NCI-H1930 (cell line): ENCODE measurements around the gene TMEM42.

ENCODE experiments used
- DNase-seq, 2 experiments: peaks; one replicate each; lab custom pipeline; 2025; lab: John Stamatoyannopoulos, UW

The TMEM42 gene

DNA sequence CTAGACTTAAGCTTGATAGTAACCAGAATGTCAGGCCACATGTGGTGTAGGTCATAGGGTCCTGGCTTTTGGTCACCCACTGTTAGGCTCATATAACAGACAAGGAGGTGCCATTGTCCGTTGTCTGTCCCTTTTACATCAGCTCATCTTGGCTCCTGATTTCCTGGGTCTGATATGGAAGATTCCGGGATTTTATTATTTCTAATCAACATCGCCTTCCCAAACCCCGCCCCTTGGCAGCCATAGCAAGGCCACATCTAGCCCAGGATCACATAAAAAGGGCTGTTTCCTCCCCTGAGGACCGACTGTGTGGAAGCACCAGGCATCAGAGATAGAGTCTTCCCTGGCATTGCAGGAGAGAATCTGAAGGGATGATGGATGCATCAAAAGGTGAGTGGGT, 12.6 kb downstream of the TMEM42 start, which contains the start of gene TGM4:
Gene TGM4, plus strand, starts transcription at position 301 of the 400 bp plus-strand sequence. Its CDS starts 71 bp downstream, at position 372.
- DNase-seq: no peak

GRCh38 chr3:44875596-44875995, 13.9 kb downstream of the TMEM42 start:
- no peak for DNase-seq

DNA sequence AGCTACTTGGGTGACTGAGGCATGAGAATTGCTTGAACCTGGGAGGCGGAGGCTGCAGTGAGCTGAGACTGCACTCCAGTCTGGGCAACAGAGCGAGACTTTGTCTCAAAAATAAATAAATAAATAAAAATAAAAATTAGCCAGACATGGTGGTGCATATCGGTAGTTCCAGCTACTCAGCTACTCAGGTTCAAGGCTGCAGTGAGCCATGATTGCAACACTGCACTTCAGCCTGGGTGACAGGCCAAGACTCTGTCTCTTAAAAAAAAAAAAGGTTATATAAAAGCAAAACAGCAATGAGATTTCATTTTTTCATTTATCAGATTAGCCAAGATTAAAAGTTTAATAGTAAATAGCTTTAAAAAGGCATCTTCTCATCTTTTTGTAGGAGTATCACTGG, 15.6 kb downstream of the TMEM42 start:
- DNase-seq: no peak

DNA sequence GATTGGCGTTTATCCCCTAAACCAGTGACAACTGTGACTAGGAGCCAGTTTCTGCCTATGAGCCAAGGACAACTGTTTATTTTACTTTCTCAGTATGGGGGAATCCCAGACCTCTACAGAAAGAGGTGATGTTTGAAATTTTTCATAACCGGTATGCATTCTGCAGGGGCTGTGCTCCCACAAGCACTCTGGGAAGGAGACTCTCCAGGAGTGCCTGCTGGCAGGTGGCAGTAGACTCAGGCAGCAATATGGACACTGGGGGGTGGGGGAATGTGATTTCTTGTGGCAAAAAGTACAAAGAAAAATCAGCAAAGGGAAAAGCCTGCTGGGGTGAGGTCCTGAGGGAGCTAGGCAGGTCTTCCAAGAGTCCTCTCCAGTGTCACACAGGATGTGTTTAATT, 18.6 kb downstream of the TMEM42 start:
- DNase-seq: no peak

GRCh38 chr3:44883213-44883955, 21.7 kb downstream of the TMEM42 start:
- DNase-seq: no peak

- no peak for DNase-seq
These were observed 22.3 kb downstream of the TMEM42 start for GRCh38 chr3:44883999-44884431.

DNA sequence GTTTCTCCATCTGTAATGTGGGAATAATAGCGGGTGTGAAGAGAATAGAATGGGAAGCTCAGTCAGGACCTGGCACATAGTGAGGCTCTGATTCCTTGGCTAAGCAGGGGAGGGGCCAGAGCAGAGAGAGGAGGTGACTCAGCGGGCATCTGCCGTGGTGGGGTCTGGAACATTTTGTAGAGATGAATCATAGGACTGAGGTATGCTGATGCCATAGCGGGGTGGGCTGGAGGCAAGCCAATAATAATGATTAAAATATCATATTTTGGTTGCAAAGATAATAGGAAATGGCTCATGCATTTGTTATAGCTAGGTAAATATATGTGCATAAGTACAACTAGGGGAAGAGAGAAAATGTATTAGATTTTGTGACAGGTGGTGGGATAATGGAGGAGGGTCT, 23.9 kb downstream of the TMEM42 start:
- DNase-seq: no peak

DNA sequence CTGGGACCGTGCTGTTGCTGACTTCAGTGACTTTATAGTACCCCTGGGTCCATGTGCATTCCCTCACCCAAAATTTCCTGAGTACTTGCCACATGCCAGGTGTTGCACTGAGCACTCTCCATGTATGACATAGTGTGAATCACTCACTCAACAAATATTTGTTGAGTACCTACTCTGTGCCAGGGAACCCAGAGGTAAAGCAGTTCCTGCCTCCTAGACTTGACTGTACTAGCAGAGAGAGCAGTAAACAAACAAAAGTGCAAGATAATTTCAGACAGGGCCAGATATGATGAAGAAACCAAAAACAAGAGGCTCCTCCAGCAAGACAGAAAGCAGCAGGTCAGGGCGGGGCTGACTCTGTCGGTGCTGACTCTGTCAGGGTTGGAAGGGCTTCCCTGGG, 24.8 kb downstream of the TMEM42 start:
- no peak for DNase-seq

- DNase-seq: no peak
These were observed 25.4 kb downstream of the TMEM42 start for GRCh38 chr3:44887101-44887500.

DNA sequence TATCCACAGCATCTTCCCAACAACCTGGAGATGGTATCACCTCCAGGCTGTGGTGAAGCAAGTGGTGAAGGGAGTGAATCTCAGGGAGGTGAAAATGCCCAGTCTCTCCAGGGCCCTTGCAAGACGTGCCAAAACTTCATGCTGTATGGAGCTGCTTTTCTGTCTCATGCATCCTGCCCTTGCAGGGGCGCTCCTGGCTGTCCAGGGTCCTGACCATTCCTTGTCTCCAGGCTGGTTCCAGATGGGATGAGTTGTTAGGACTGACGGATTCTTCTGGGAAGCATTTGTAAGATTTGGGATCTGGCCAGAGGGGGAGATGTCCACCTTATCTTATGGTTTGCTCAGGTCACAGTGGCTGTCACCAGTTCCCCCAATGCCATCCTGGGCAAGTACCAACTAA, 28.5 kb downstream of the TMEM42 start:
- DNase-seq: no peak

DNA sequence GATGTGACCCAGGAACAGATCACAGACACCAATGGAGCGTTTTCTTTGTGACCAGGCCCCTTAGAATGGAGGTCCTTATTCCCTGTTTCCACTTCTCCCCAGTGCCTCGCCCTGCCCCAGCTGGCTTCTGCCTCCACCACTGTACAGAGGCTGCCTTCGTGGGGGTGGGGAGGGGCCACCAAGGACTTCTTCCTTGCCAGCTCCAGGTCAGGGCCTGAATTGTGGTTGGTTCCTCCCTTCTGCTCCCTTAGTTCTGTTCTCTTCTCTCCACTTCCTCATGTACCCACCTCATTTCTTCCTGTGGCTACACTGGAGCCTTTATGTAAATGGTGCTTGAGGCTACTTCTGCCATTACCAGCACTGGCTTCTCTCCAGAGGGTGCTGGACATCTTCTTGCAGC, 29.1 kb downstream of the TMEM42 start:
- no peak for DNase-seq

- DNase-seq: no peak
These were observed 31.0 kb downstream of the TMEM42 start for GRCh38 chr3:44892689-44893088.

- DNase-seq: no peak
These were observed 31.4 kb downstream of the TMEM42 start for GRCh38 chr3:44893097-44893496.

GRCh38 chr3:44894485-44894884, 32.8 kb downstream of the TMEM42 start:
- DNase-seq: no peak

DNA sequence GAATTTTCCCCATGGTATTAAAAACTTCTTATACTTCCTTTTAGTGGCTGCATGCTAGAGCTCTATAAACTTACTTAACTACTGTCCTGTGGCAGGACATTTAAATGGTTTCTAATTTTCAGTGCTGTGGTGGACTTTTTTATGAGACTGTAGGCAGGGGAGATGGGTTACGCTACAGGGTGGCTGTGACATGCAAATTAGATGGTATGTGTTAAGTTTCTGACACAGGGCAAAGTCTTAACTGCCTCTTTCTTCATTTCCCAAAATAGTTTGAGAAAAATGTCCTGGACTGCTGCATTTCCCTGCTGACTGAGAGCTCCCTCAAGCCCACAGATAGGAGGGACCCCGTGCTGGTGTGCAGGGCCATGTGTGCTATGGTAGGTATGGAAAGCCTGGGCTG, 34.7 kb downstream of the TMEM42 start:
- DNase-seq: no peak

DNA sequence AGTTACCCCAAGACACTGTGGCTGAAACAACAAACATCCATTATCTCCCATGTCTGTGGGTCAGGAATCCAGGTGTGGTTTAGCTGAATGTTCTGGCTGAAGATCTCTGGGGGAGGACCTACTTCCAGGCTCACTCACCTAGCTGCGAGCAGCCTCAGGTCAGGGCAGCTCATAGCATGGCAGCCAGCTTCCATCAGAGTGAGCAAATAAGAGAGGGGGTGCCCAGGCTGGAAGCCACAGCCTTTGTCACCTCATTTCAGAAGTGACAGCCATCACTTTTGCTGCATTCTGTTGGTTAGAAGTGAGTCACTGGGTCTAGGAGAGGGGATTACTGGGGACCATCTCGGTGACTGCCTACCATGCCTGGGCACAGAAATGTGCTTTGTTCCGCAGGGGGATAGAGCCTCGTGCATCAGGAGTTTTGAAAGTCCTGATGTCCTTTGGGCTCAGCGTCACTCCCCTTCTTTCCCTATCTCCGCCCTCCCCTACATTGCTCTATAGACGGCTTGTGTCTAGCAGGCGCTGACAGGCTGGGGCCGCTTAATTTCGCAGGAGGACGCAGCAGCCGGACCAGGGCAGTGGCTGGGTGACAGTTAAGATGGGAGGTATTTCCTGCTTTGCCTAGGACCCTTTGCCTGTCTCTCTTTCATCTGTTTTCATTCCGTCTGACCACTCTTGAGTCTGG, 38.1 kb downstream of the TMEM42 start:
- DNase-seq: no peak

- DNase-seq: no peak
These were observed 40.9 kb downstream of the TMEM42 start for GRCh38 chr3:44902628-44903027.

DNA sequence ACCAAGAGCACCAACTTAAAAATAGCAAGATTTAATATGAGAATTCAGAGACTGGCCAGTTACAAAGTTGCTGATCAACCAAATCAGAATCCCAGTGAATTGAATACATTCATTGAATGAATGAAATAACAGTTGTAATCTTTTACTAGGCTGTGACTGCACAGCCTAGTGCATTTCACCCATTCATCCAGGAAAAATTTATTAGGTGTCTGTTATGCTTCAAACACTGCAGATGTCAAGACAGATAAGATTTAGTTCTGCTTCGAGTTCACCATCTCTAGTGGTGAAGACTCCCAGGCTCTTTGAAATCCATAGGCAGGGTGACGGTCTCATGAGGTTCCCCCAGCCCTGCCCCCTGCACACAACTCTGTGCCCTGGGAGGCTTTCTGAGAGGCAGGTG, 41.6 kb downstream of the TMEM42 start:
- no peak for DNase-seq

- no peak for DNase-seq
These were observed 42.0 kb downstream of the TMEM42 start for GRCh38 chr3:44903751-44904150.

DNA sequence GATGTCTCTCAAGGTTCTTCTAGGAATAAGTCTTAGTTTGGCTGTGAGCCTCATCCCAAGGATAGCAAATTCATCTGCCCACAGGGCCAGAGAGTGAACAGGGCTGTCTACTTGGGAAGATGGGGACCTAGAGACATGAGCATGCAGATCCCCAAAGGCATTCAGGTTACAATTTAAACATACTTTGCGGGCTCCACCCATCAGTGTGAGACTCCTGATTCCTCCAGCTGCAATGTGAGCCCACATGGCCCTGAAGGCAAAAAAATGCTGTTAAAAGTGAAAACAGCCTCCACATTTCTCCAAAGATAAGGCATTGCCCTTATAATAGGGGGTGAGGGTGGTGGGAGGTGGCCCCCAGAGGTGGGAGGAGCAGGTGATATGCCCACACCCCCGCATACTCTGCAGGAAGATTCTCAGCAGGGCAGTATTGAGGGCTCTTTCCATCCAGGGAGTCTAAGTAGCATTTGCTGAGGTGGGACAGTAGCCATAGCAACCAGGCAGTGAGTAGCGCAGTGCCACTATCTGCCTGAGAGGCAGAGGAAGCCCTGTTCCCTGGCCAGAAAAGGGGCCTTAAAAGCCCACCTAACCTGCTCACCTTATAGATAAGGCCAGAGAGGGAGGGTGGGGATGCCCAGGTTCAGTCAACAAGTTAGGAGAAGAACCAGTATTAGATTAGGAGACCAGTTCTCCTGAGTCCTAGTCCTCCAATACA, 43.9 kb downstream of the TMEM42 start:
- DNase-seq: no peak

DNA sequence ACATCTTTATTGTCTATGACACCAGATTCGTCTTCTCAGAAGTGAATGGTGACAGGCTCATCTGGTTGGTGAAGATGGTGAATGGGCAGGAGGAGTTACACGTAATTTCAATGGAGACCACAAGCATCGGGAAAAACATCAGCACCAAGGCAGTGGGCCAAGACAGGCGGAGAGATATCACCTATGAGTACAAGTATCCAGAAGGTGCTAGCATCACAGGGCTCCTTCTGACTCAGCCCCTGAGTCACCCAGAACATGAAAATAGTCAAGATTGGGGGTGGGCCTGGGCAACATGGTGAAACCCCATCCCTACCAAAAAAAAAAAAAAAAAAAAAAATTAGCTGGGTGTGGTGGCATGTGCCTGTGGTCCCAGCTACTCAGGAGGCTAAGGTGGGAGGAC, 45.3 kb downstream of the TMEM42 start:
- DNase-seq: no peak

DNA sequence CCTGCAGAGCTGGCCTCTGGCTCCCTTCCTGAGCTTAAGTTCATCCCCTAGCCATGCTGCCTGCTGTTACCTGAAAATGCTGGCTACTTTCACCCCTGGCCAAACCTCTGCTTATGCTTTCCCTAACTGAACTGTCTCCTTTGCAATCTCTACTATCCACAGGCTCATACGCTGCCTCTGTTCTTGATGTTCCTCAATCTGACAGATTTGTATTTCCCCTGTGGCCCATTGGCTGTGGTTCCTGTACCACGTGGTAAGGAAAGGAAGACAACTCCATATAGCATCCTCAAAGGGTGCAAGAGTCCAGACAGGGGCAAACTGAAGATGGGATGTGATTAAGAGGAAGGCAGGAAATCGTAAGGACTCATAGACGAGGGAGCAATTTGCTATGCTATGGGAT, 45.9 kb downstream of the TMEM42 start:
- DNase-seq: no peak

DNA sequence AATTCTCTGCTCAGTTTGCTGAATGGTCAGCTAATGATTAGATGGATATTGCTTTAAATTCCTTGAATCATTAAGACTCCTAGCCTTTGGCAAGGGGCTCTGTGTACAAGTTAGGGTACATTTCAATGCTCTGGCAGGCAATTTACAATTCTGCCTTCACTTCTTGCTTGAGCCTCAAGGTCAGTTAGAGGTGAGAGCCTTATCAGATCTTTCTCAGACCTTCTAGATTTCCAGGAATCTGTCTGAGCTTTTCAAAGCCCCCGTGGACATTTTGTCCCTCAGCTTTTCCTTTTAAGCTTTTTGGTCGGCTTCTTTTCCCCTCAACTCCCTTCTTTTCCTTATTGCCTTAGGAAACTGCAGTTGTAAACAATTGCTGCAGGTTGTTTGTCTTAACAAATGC, 47.4 kb downstream of the TMEM42 start:
- DNase-seq: no peak
